GM12878 (cell line): ENCODE results near the gene ABHD17A. TPM values are rescaled to one million over a fixed set of nuclear protein-coding genes. Genes with fewer than 3 reads are reported as not detected.

ENCODE experiments used
- ATAC-seq: fragments of 200-7000 bp; cut with Tn5 transposase; 3 replicates; pipeline ENCODE4 v1.9.1; 2020; ENCODE audit warnings: mild to moderate bottlenecking, moderate library complexity
- BruUV-seq: library from RNA; stranded (reverse); fragments of 400-500 nt; replicated peaks from 2 replicates; lab custom pipeline; 2021; lab: Mats Ljungman, UMichigan
- CTCF ChIA-PET: fragments of 300-600 bp; sonication (Branson Sonifier 250); formaldehyde crosslinking; extraction: SDS; loops from one replicate; lab custom pipeline; 2021; ENCODE audit warnings: inconsistent platforms; lab: Yijun Ruan, JAX
- POLR2A ChIA-PET: fragments of 350-600 bp; formaldehyde crosslinking; extraction: SDS; loops from one replicate; lab custom pipeline; 2021; ENCODE audit warnings: inconsistent platforms; lab: Charles Lee
- RAD21 ChIA-PET: fragments of 300-600 bp; sonication (Branson Sonifier 250); formaldehyde crosslinking; loops from one replicate; lab custom pipeline; 2023; ENCODE audit warnings: antibody characterized with exemption; ENCODE audit not compliant: unreplicated experiment; lab: Charles Lee
- SMC1A ChIA-PET: fragments of 300-600 bp; sonication (Branson Sonifier 250); formaldehyde crosslinking; loops from one replicate; lab custom pipeline; 2023; ENCODE audit not compliant: unreplicated experiment, uncharacterized antibody; lab: Charles Lee
- DNase-seq: peaks from one replicate; pipeline ENCODE4 v3.0.0-alpha.2; 2011; ENCODE audit warnings: low read depth, low spot score
- FAIRE-seq: peaks from 3 replicates; lab custom pipeline; 2011; peaks lifted over from hg19 to GRCh38; lab: Jason Lieb, UNC
- H2AFZ ChIP-seq: 2 replicates; pipeline ENCODE4 v1.6.0; 2011; ENCODE audit warnings: low read depth, low read length, control low read depth; ENCODE audit not compliant: control insufficient read depth
- H3K27ac ChIP-seq: 2 replicates; pipeline ENCODE4 v1.5.1; 2011; ENCODE audit warnings: control low read depth; ENCODE audit not compliant: control insufficient read depth, insufficient read depth
- H3K27me3 ChIP-seq, 2 experiments: replicated peaks in 1 of 2; 2 replicates each; pipeline versions ENCODE4 v1.6.0 to v1.6.1; 2011; ENCODE audit warnings: low read length in 1 of 2; ENCODE audit not compliant: control insufficient read depth in 2 of 2, insufficient read depth in 2 of 2
- H3K36me3 ChIP-seq, 2 experiments: 2 replicates each; pipeline ENCODE4 v1.5.1; 2011; ENCODE audit warnings: low read length in 1 of 2; ENCODE audit not compliant: control insufficient read depth in 2 of 2, insufficient read depth in 2 of 2
- H3K4me1 ChIP-seq: 2 replicates; pipeline ENCODE4 v1.6.1; 2011; ENCODE audit warnings: mild to moderate bottlenecking, low read length, moderate library complexity, mixed read lengths; ENCODE audit not compliant: control insufficient read depth, insufficient read depth
- H3K4me2 ChIP-seq: 2 replicates; pipeline ENCODE4 v1.6.0; 2011; ENCODE audit warnings: control low read depth; ENCODE audit not compliant: control insufficient read depth, insufficient read depth
- H3K4me3 ChIP-seq: fragments of 200-600 bp; sonication (generic); 2 replicates; pipeline ENCODE4 v1.5.1; 2016
- H3K79me2 ChIP-seq: 2 replicates; pipeline ENCODE4 v1.6.0; 2011; ENCODE audit warnings: low read length; ENCODE audit not compliant: control insufficient read depth, insufficient read depth
- H3K9ac ChIP-seq: 2 replicates; pipeline ENCODE4 v1.8.0; 2011; ENCODE audit warnings: low read length, control low read depth, mixed read lengths; ENCODE audit not compliant: control insufficient read depth, insufficient read depth
- H3K9me3 ChIP-seq: replicated peaks from 3 replicates; pipeline ENCODE4 v1.5.1; 2011; ENCODE audit warnings: mild to moderate bottlenecking, low read length; ENCODE audit not compliant: control insufficient read depth, insufficient read depth
- H4K20me1 ChIP-seq: 2 replicates; pipeline ENCODE4 v1.6.0; 2011; ENCODE audit not compliant: control insufficient read depth, insufficient read depth
- ATF7 ChIP-seq: fragments of 450-650 bp; IDR thresholded peaks from 2 replicates; pipeline ENCODE4 v1.6.1; 2016; ENCODE audit warnings: low read depth, mild to moderate bottlenecking
- CBX5 ChIP-seq: sonication (generic); IDR thresholded peaks from 2 replicates; pipeline ENCODE4 v1.6.1; 2016; ENCODE audit warnings: low read depth, moderate library complexity, mild to moderate bottlenecking, inconsistent platforms
- CHD4 ChIP-seq: fragments of 200-600 bp; sonication (generic); IDR thresholded peaks from 2 replicates; pipeline ENCODE4 v1.6.1; 2016; ENCODE audit warnings: mild to moderate bottlenecking
- FOXM1 ChIP-seq: IDR thresholded peaks from 2 replicates; pipeline ENCODE4 v1.6.1; 2012; ENCODE audit warnings: low read depth, mild to moderate bottlenecking, inconsistent platforms, low read length, moderate library complexity
- MEF2A ChIP-seq: IDR thresholded peaks from 2 replicates; pipeline ENCODE4 v1.6.1; 2011; ENCODE audit warnings: low read depth, mild to moderate bottlenecking, low read length, moderate library complexity; ENCODE audit not compliant: insufficient read depth
- MTA3 ChIP-seq: IDR thresholded peaks from 2 replicates; pipeline ENCODE4 v1.6.1; 2012; ENCODE audit warnings: low read length, inconsistent platforms, borderline replicate concordance
- SMAD5 ChIP-seq: IDR thresholded peaks from 2 replicates; pipeline ENCODE4 v1.6.1; 2016; ENCODE audit warnings: antibody characterized with exemption, low read depth
- SPI1 ChIP-seq: IDR thresholded peaks from 2 replicates; pipeline ENCODE4 v1.6.1; 2011; ENCODE audit warnings: low read depth, mild to moderate bottlenecking, low read length, moderate library complexity, borderline replicate concordance; ENCODE audit not compliant: insufficient read depth
- STAT1 ChIP-seq: fragments of 450-650 bp; conservative IDR thresholded peaks from 2 replicates; pipeline ENCODE4 v1.6.1; 2014; ENCODE audit warnings: antibody characterized with exemption, mild to moderate bottlenecking
- SUZ12 ChIP-seq: fragments of 200-600 bp; sonication (generic); IDR thresholded peaks from one replicate; pipeline ENCODE4 v1.6.1; 2018; ENCODE audit warnings: antibody characterized with exemption, mild to moderate bottlenecking; ENCODE audit not compliant: unreplicated experiment
- ZNF24 ChIP-seq: fragments of 450-650 bp; IDR thresholded peaks from 2 replicates; pipeline ENCODE4 v1.6.1; 2017; ENCODE audit warnings: antibody characterized with exemption, mild to moderate bottlenecking
- WGBS: methylation state at CpG from one replicate; pipeline ENCODE4 v1.1.6; 2016; ENCODE audit warnings: low lambda C conversion rate; ENCODE audit not compliant: insufficient replicate concordance, insufficient coverage; ENCODE audit errors: missing lambda C conversion rate; 5-methylcytosine and 5-hydroxymethylcytosine counted together
- in situ Hi-C: fragments of 300-500 bp; cut with MboI; formaldehyde crosslinking; loops from 9 replicates; pipeline ENCODE4 v1.14.3; 2018; ENCODE audit warnings: mixed read lengths
- intact Hi-C: fragments of 100-400 bp; cut with micrococcal nuclease; formaldehyde crosslinking; loops from one replicate; pipeline ENCODE4 v1.14.2; 2022; ENCODE audit not compliant: unreplicated experiment
- polyA plus RNA-seq, 11 experiments: library from polyadenylated mRNA; depleted of rRNA in 4 of 11; unstranded in 6 of 11; stranded (reverse) in 5 of 11; fragments of >200 nt; fragmentation: Nextera tagmentation in 4 of 11; fragmentation: Illumina TruSeq in 1 of 11; extraction: Ambion mirVana in 4 of 11; extraction: Trizol in 1 of 11; gene quantifications; 1 replicate in 1 of 11; 2 replicates in 10 of 11; pipeline versions ENCODE4 v1.2.1 to v1.2.3, GENCODE V29; 2011 to 2016; ENCODE audit warnings: inconsistent platforms in 2 of 11, missing spikeins in 2 of 11, low read depth in 1 of 11
- total RNA-seq, 4 experiments: library from RNA; depleted of rRNA in 3 of 4; stranded (reverse); fragments of >200 nt in 3 of 4; fragmentation: Illumina TruSeq in 1 of 4; extraction: Trizol in 1 of 4; gene quantifications; 2 replicates each; pipeline versions ENCODE4 v1.2.1 to v1.2.3, GENCODE V29; 2013 to 2021
- TF ChIP-seq, protein P1 (sequence below): IDR thresholded peaks from 2 replicates; pipeline ENCODE4 v1.6.1; 2012; ENCODE audit warnings: low read length, inconsistent platforms
- TF ChIP-seq, protein P2 (sequence below): fragments of 450-650 bp; formaldehyde crosslinking; IDR thresholded peaks from 2 replicates; pipeline ENCODE4 v1.4.0; 2022; ENCODE audit warnings: mild to moderate bottlenecking, moderate library complexity
- TF ChIP-seq, protein P3 (sequence below): fragments of 450-650 bp; IDR thresholded peaks from 2 replicates; pipeline ENCODE4 v1.6.1; 2016; ENCODE audit warnings: mild to moderate bottlenecking, moderate library complexity, borderline replicate concordance

The ABHD17A gene
- total and polyA plus RNA-seq, 10 of the 15 experiments (the other 5 are each of a cell fraction or from before 2014, with no cell fraction given), result 0.13 to 126 (median 28.8) TPM; not detected in 1

DNA sequence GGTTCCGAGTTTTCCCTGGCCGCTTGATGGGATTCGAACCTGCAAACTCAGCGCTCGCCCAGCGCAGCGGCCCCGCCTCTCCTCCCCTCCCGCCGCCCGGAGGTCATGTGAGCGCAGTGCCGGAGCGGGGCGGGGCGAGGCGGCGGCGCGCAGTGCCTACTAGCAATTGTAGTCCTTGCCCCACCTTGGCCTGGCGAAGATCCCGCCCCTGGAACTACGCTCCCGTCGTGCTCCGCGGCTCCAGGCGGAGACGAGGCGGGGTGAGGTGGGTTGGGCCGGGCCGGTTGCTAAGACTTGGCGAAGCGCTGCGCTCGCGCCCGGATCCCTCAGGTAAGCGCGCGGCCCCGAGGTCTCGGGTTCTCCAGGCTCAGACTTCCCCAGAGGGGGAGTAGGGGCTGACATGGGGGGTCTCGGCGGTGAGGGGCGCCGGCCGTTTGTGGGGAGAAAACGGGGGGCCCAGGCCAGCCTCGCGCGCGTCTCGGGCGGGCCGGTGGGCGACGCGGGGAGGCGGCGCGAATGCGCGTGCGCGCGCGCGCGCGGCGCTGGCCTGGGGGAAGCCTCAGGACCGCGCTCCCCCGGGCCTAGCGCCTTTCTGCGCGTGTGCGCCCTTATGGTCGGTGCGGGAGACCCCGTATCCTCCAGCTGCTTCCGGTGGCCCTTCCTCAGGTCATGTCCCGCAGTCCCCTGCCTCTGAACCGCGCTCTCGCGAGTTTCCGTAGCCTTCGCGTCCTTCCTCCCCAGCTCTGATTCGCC lies 20.0 kb upstream of the ABHD17A start, which contains the start of the genes ADAT3 and SCAMP4:
TSS of gene ADAT3 (plus strand) at position 290 of the 753 bp plus-strand sequence. CDS start 6,649 bp downstream, outside the sequence.
TSS of gene SCAMP4 (plus strand) at position 290 of the 753 bp plus-strand sequence. CDS start 9,621 bp downstream, outside the sequence.
- ChIA-PET POLR2A (interaction anchor here (0.6 to 2.0 kb wide), 4 partner anchors 20 to 48 kb away, joined by 3 to 9 read pairs (median 6); partner anchors contain the start of gene ABHD17A), SMC1A (interaction anchor here (0.9 to 1.2 kb wide), 2 partner anchors 21 to 23 kb away, joined by 3 to 6 read pairs; partner anchors contain the start of gene ABHD17A), CTCF (interaction anchor here (0.7 to 1.7 kb wide), 4 partner anchors 8 to 39 kb away, joined by 3 to 10 read pairs (median 4); no protein-coding TSS in a partner anchor), RAD21 (interaction anchor here (0.9 to 2.0 kb wide), 3 partner anchors 8 to 37 kb away, joined by 3 to 5 read pairs (median 5); no protein-coding TSS in a partner anchor)
- 1% methylated on average over 75 of the region's 92 CpGs for WGBS
- no peaks in the 10 kb centered on the region for H3K9me3 ChIP-seq
- peak within 1 kb of the TSS; percentile 93 for H3K4me2 ChIP-seq
- ATAC-seq (peak; percentile 96), FAIRE-seq (peak; percentile 99), DNase-seq (peak; percentile 94)
- H3K27ac ChIP-seq, result peak within 1 kb of the TSS; percentile 96
- intact Hi-C loops, result loop anchor here (1.0 to 10.0 kb wide), 3 partner anchors 41 to 190 kb away; partner anchors contain the start of genes BTBD2, IZUMO4 and MOB3A
- in situ Hi-C loops, result no loop called here
- no peaks in the 10 kb centered on the region for H3K36me3 ChIP-seq
- peaks cover 36% of the 10 kb centered on the region for H3K79me2 ChIP-seq
- peaks cover 37% of the 10 kb centered on the region for H3K4me1 ChIP-seq
- H3K4me3 ChIP-seq, result peak within 1 kb of the TSS; percentile 81
- peak within 1 kb of the TSS; percentile 85 for H3K9ac ChIP-seq
- H4K20me1 ChIP-seq, result no peaks in the 10 kb centered on the region
- no peaks in the 10 kb centered on the region for H3K27me3 ChIP-seq
- BruUV-seq, result TSS peak; percentile 80
- peak within 1 kb of the TSS; percentile 72 for H2AFZ ChIP-seq
- TF ChIP-seq FOXM1 (no peak), SMAD5 (no peak), ATF7 (no peak), SUZ12 (no peak), ZNF24 (no peak), CBX5 (no peak), SPI1 (0 out of 2 replicates have a peak, but pooled peaks have one; percentile 6), CHD4 (no peak), MEF2A (0 out of 2 replicates have a peak, but pooled peaks have one; percentile 40), STAT1 (0 out of 2 replicates have a peak, but pooled peaks have one; percentile 38), MTA3 (no peak)
- TF ChIP-seq, protein P1, sequence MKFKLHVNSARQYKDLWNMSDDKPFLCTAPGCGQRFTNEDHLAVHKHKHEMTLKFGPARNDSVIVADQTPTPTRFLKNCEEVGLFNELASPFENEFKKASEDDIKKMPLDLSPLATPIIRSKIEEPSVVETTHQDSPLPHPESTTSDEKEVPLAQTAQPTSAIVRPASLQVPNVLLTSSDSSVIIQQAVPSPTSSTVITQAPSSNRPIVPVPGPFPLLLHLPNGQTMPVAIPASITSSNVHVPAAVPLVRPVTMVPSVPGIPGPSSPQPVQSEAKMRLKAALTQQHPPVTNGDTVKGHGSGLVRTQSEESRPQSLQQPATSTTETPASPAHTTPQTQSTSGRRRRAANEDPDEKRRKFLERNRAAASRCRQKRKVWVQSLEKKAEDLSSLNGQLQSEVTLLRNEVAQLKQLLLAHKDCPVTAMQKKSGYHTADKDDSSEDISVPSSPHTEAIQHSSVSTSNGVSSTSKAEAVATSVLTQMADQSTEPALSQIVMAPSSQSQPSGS, result no peak
- TF ChIP-seq, protein P2, sequence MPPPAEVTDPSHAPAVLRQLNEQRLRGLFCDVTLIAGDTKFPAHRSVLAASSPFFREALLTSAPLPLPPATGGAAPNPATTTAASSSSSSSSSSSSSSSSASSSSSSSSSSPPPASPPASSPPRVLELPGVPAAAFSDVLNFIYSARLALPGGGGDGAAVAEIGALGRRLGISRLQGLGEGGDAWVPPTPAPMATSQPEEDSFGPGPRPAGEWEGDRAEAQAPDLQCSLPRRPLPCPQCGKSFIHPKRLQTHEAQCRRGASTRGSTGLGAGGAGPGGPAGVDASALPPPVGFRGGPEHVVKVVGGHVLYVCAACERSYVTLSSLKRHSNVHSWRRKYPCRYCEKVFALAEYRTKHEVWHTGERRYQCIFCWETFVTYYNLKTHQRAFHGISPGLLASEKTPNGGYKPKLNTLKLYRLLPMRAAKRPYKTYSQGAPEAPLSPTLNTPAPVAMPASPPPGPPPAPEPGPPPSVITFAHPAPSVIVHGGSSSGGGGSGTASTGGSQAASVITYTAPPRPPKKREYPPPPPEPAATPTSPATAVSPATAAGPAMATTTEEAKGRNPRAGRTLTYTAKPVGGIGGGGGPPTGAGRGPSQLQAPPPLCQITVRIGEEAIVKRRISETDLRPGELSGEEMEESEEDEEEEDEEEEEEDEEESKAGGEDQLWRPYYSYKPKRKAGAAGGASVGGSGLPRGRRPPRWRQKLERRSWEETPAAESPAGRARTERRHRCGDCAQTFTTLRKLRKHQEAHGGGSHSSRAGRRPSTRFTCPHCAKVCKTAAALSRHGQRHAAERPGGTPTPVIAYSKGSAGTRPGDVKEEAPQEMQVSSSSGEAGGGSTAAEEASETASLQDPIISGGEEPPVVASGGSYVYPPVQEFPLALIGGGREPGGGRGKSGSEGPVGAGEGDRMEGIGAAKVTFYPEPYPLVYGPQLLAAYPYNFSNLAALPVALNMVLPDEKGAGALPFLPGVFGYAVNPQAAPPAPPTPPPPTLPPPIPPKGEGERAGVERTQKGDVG, result no peak
- TF ChIP-seq, protein P3, sequence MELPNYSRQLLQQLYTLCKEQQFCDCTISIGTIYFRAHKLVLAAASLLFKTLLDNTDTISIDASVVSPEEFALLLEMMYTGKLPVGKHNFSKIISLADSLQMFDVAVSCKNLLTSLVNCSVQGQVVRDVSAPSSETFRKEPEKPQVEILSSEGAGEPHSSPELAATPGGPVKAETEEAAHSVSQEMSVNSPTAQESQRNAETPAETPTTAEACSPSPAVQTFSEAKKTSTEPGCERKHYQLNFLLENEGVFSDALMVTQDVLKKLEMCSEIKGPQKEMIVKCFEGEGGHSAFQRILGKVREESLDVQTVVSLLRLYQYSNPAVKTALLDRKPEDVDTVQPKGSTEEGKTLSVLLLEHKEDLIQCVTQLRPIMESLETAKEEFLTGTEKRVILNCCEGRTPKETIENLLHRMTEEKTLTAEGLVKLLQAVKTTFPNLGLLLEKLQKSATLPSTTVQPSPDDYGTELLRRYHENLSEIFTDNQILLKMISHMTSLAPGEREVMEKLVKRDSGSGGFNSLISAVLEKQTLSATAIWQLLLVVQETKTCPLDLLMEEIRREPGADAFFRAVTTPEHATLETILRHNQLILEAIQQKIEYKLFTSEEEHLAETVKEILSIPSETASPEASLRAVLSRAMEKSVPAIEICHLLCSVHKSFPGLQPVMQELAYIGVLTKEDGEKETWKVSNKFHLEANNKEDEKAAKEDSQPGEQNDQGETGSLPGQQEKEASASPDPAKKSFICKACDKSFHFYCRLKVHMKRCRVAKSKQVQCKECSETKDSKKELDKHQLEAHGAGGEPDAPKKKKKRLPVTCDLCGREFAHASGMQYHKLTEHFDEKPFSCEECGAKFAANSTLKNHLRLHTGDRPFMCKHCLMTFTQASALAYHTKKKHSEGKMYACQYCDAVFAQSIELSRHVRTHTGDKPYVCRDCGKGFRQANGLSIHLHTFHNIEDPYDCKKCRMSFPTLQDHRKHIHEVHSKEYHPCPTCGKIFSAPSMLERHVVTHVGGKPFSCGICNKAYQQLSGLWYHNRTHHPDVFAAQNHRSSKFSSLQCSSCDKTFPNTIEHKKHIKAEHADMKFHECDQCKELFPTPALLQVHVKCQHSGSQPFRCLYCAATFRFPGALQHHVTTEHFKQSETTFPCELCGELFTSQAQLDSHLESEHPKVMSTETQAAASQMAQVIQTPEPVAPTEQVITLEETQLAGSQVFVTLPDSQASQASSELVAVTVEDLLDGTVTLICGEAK, result peak; percentile 73; the same call in 1 of the 2 replicates
